Parathyroid adenoma (tissue), 2 donors: ENCODE results near the gene ARHGEF28.

ENCODE experiments used
- H2AFZ ChIP-seq: fragments of 300-600 bp; sonication (generic); one replicate; pipeline ENCODE4 v1.7.0; 2017; ENCODE audit warnings: antibody characterized with exemption, mild to moderate bottlenecking
- H3K27ac ChIP-seq: fragments of 300-600 bp; sonication (generic); one replicate; pipeline ENCODE4 v1.7.0; 2017
- H3K27me3 ChIP-seq: fragments of 300-600 bp; sonication (generic); one replicate; pipeline ENCODE4 v1.7.0; 2017; ENCODE audit warnings: low read length; ENCODE audit not compliant: control insufficient read depth, insufficient read depth
- H3K36me3 ChIP-seq: fragments of 300-600 bp; sonication (generic); one replicate; pipeline ENCODE4 v1.7.0; 2017; ENCODE audit warnings: low read length; ENCODE audit not compliant: control insufficient read depth, insufficient read depth
- H3K4me1 ChIP-seq: fragments of 300-600 bp; sonication (generic); one replicate; pipeline ENCODE4 v1.7.0; 2017; ENCODE audit warnings: control low read depth
- H3K4me2 ChIP-seq: fragments of 300-600 bp; sonication (generic); one replicate; pipeline ENCODE4 v1.7.0; 2017; ENCODE audit warnings: low read length
- H3K4me3 ChIP-seq: fragments of 300-600 bp; sonication (generic); one replicate; pipeline ENCODE4 v1.7.0; 2017; ENCODE audit warnings: low read depth, low read length
- H3K79me2 ChIP-seq: fragments of 300-600 bp; sonication (generic); one replicate; pipeline ENCODE4 v1.7.0; 2017; ENCODE audit warnings: control low read depth
- H3K9ac ChIP-seq: fragments of 300-600 bp; sonication (generic); one replicate; pipeline ENCODE4 v1.7.0; 2017; ENCODE audit warnings: mild to moderate bottlenecking
- H3K9me3 ChIP-seq: fragments of 300-600 bp; sonication (generic); one replicate; pipeline ENCODE4 v1.7.0; 2017; ENCODE audit warnings: low read length; ENCODE audit not compliant: control insufficient read depth
- TF ChIP-seq, protein P1 (sequence below): fragments of 300-600 bp; sonication (generic); IDR thresholded peaks from one replicate; pipeline ENCODE4 v1.7.0; 2017; ENCODE audit warnings: antibody characterized with exemption, mild to moderate bottlenecking
- donor health status: primary hyperparathyroidism.

ARHGEF28 gene

GRCh38 chr5:73977146-73977545 lies 351.1 kb downstream of the ARHGEF28 start:
- Histone ChIP-seq H3K4me3 (no peak overlapping the region), H2AFZ (no peak overlapping the region), H3K36me3 (no peaks in the 10 kb centered on the region), H3K4me1 (no peaks in the 10 kb centered on the region), H3K79me2 (no peaks in the 10 kb centered on the region), H3K27me3 (no peaks in the 10 kb centered on the region), H3K27ac (no peak overlapping the region), H3K4me2 (no peak overlapping the region), H3K9ac (no peak overlapping the region), H3K9me3 (no peaks in the 10 kb centered on the region)
- TF ChIP-seq, protein P1, sequence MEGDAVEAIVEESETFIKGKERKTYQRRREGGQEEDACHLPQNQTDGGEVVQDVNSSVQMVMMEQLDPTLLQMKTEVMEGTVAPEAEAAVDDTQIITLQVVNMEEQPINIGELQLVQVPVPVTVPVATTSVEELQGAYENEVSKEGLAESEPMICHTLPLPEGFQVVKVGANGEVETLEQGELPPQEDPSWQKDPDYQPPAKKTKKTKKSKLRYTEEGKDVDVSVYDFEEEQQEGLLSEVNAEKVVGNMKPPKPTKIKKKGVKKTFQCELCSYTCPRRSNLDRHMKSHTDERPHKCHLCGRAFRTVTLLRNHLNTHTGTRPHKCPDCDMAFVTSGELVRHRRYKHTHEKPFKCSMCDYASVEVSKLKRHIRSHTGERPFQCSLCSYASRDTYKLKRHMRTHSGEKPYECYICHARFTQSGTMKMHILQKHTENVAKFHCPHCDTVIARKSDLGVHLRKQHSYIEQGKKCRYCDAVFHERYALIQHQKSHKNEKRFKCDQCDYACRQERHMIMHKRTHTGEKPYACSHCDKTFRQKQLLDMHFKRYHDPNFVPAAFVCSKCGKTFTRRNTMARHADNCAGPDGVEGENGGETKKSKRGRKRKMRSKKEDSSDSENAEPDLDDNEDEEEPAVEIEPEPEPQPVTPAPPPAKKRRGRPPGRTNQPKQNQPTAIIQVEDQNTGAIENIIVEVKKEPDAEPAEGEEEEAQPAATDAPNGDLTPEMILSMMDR: no peak

DNA sequence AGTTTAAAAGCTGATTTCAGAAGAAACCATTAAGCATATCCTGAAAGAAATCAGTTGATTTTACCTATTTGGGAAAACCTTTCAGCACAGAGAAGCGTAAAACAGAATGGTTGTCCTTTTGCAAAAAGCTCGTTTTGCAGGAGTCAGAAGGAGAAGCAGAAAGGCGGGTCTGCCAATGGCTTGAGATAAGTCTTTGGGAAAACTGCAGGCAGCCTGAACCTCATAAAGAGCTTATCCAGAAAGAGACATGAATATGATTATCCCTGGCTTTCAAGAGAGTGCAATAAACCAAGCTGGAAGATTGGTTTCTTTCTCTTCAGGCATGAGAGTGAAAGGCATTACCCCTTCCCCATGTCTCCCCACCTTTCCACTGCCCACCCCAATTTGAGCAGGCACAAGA lies 353.3 kb downstream of the ARHGEF28 start:
- Histone ChIP-seq H2AFZ (no peak overlapping the region), H3K9me3 (no peaks in the 10 kb centered on the region), H3K9ac (no peak overlapping the region), H3K4me3 (no peak overlapping the region), H3K4me2 (no peak overlapping the region), H3K27me3 (no peaks in the 10 kb centered on the region), H3K27ac (no peak overlapping the region), H3K4me1 (peaks cover 9% of the 10 kb centered on the region), H3K79me2 (no peaks in the 10 kb centered on the region), H3K36me3 (no peaks in the 10 kb centered on the region)
- TF ChIP-seq, protein P1: no peak

- no peak overlapping the region for H2AFZ ChIP-seq
- no peaks in the 10 kb centered on the region for H3K79me2 ChIP-seq
- no peaks in the 10 kb centered on the region for H3K36me3 ChIP-seq
- no peaks in the 10 kb centered on the region for H3K27me3 ChIP-seq
- H3K27ac ChIP-seq: no peak overlapping the region
- H3K9ac ChIP-seq: no peak overlapping the region
- peaks cover 20% of the 10 kb centered on the region for H3K4me1 ChIP-seq
- H3K4me2 ChIP-seq: no peak overlapping the region
- H3K9me3 ChIP-seq: no peaks in the 10 kb centered on the region
- TF ChIP-seq, protein P1: no peak
- H3K4me3 ChIP-seq: no peak overlapping the region
These were observed 355.7 kb downstream of the ARHGEF28 start for GRCh38 chr5:73981704-73982103.

GRCh38 chr5:73983644-73984043 lies 357.6 kb downstream of the ARHGEF28 start:
- Histone ChIP-seq H3K27ac (no peak overlapping the region), H3K27me3 (no peaks in the 10 kb centered on the region), H3K79me2 (no peaks in the 10 kb centered on the region), H3K9ac (no peak overlapping the region), H3K4me1 (peaks cover 20% of the 10 kb centered on the region), H3K4me2 (no peak overlapping the region), H3K4me3 (no peak overlapping the region), H3K9me3 (no peaks in the 10 kb centered on the region), H3K36me3 (no peaks in the 10 kb centered on the region), H2AFZ (no peak overlapping the region)
- TF ChIP-seq, protein P1: no peak

- no peak overlapping the region for H3K27ac ChIP-seq
- H3K27me3 ChIP-seq: no peaks in the 10 kb centered on the region
- H2AFZ ChIP-seq: no peak overlapping the region
- no peaks in the 10 kb centered on the region for H3K9me3 ChIP-seq
- H3K9ac ChIP-seq: no peak overlapping the region
- H3K4me1 ChIP-seq: peaks cover 23% of the 10 kb centered on the region
- TF ChIP-seq, protein P1: peak; percentile 33
- H3K4me2 ChIP-seq: peak overlapping the region; percentile 37
- H3K4me3 ChIP-seq: peak overlapping the region; percentile 17
- H3K79me2 ChIP-seq: no peaks in the 10 kb centered on the region
- no peaks in the 10 kb centered on the region for H3K36me3 ChIP-seq
These were observed 359.1 kb downstream of the ARHGEF28 start for GRCh38 chr5:73985145-73985544.
